Fibroblast of villous mesenchyme (primary cell): Measurements from ENCODE around the gene SMYD2. TPM values are rescaled to one million over a fixed set of nuclear protein-coding genes. Genes with fewer than 3 reads are reported as not detected.

Experiments
- DNase-seq: peaks from one replicate; pipeline ENCODE4 v3.0.0-alpha.2; 2010; ENCODE audit warnings: low read depth
- H3K4me3 ChIP-seq: 2 replicates; pipeline ENCODE4 v1.5.1; 2011; ENCODE audit warnings: low read depth, mild to moderate bottlenecking, low read length
- total RNA-seq: library from RNA; depleted of rRNA; stranded (reverse); fragments of >200 nt; gene quantifications from 2 replicates; pipeline ENCODE4 v1.2.3, GENCODE V29; 2012
- TF ChIP-seq, protein P1 (sequence below): IDR thresholded peaks from 2 replicates; pipeline ENCODE4 v1.5.1; 2012; ENCODE audit warnings: low read depth, mild to moderate bottlenecking, low read length; ENCODE audit not compliant: insufficient read depth

Gene SMYD2
- total RNA-seq, 1 donor = 48.8 TPM

DNA sequence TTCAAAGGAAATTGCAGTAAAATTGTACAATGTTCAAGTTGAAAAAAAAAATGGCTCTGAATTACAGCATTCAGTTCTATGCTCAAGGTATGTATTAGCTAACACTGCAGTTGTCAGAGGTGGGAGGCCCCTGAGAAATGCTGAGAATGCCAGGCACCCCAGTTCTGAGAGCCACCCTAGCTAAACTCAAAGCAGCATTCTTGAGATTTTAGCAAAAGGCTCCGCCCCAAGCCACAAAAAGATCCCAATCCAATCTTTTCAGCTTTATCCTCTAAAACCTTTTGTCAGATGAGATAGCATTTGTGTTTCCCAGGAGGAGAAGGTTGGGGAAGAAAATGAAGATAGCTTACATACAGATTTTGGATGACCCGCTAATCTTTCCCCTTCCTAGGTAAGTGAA lies 68.8 kb downstream of the SMYD2 start:
- H3K4me3 ChIP-seq = no peak overlapping the region
- no peak for DNase-seq
- TF ChIP-seq, protein P1, sequence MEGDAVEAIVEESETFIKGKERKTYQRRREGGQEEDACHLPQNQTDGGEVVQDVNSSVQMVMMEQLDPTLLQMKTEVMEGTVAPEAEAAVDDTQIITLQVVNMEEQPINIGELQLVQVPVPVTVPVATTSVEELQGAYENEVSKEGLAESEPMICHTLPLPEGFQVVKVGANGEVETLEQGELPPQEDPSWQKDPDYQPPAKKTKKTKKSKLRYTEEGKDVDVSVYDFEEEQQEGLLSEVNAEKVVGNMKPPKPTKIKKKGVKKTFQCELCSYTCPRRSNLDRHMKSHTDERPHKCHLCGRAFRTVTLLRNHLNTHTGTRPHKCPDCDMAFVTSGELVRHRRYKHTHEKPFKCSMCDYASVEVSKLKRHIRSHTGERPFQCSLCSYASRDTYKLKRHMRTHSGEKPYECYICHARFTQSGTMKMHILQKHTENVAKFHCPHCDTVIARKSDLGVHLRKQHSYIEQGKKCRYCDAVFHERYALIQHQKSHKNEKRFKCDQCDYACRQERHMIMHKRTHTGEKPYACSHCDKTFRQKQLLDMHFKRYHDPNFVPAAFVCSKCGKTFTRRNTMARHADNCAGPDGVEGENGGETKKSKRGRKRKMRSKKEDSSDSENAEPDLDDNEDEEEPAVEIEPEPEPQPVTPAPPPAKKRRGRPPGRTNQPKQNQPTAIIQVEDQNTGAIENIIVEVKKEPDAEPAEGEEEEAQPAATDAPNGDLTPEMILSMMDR = no peak

DNA sequence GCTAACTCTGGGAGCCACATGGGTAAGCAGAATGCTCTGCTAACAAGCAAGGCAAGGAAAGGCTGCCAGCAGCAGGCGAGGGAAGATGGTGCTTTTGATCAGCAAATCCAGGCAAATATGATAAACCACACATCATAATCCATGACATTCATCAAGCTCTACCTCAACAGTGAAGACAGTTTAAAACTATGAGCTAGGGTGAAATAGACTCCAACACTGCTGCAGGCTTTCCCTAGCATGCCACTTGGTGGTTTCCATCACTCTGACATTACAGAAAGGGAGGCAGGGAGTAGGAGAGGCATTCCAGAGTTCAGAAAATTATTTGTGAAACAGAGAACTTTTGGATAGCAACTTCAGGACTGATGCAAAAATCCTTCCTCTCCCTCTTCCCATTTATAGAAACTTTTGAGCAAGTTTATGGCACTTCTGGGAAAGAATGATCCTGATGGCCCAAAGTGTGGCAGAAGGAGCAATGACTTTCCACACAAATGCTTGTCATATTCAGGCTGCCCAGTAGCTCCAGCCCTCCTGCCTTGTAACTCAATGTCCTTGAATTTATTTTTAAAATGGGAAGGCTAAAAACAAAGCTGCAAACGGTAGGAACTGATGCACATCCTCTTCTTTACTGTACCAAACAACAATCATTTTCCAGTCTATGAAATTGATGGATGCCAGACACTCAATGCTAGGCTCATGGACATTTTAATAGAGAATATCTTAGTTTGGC lies 70.8 kb downstream of the SMYD2 start:
- H3K4me3 ChIP-seq = no peak overlapping the region
- TF ChIP-seq, protein P1 = no peak
- no peak for DNase-seq

DNA sequence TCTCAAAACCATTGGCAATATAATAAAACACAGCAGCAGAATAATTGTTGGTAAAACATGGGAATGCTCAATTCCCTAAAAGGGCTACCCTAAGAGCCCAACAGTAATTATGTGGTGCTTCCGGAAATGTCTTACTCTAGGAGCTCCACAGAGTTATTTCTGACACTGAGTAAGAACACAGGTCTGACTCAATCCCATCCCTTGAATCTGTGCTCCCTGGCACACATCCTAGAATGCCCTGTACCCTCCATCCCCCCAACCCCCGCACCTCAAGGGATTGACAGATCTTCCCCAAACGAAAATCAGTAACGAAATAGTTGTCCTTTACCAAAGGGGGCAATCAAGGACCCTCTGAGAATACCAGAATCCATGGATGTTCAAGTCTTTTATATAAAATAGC lies 71.9 kb downstream of the SMYD2 start:
- TF ChIP-seq, protein P1 = no peak
- H3K4me3 ChIP-seq = no peak overlapping the region
- DNase-seq = no peak

DNA sequence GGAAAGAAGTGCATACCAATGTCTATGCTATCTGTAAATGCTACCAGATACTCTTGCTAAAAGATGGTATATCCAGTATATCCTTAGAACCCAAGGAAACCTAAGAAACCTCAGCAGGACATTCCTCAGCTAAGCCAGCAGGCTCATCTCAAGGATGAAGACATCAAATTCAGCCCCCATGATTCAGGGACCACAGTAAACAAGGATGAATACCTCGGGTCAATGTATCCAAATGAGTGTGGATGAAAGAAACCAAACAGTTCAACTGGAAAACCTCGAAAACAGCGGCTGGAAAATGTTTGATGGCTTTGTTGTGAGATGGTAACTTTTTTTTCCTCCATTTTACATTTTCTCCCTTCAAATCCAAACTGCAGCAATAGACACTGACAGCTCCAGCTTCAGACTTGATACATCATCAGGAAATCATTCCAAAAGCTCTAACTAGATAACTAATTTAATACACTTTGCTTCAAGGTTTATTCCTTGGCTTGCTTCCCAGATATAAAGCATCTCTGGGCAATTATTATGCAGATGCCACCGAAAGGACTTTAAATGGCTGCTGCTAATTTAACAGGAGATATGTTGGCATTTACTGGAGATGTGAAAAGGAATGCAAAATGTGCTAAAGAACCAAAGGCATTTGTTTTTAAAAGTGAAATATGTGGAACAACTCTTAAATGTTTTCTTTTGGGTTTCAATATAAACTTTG lies 73.6 kb downstream of the SMYD2 start:
- no peak overlapping the region for H3K4me3 ChIP-seq
- peak; percentile 47 for DNase-seq
- TF ChIP-seq, protein P1 = no peak

DNA sequence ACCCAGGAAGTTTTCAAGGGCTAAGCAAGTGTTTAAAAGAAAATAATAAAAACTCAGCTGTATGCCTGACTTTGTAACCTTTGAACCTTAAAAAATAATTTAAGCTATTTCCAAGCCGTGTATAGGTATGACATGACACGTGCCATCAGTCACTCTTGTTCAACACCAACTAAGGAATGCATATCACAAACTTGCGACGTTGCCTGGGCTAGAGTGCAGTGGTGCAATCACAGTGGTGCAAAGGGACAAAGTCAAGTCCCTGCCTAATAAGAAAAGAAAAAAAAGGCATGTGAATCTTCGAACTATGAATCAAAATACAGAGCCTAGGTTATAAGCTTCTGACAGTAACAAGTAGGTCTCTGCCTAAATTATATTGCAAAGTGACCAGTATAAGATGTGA lies 79.2 kb downstream of the SMYD2 start:
- DNase-seq = no peak
- TF ChIP-seq, protein P1 = no peak
- no peak overlapping the region for H3K4me3 ChIP-seq

DNA sequence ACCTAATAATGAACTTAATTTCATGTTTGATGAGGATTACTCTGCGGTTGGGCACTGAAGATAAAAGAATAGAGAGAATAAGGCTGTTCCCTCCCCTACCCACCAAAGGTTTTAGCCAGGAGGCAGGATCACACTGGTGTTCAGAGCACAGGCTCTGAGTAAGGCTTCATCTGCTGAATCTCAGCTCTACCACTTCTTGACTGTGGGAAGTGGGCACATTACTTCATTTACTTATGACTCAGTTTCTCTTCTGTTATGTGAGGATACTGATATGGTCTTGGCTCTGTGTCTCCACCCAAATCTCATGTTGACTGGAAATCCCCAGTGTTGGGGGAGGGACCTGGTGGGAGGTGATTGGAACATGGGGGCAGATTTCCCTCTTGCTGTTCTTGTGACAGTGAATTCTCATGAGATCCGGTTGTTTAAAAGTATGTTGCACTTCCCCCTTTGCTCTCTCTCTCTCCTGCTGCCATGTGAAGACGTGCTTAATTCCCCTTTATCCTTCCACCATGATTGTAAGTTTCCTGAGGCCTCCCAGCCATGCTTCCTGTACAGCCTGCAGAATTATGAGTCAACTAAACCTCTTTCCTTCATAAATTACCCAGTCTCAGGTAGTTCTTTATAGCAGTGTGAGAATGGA lies 79.7 kb downstream of the SMYD2 start:
- TF ChIP-seq, protein P1 = no peak

More for the DNA sequence above, 79.7 kb downstream of the SMYD2 start:
- no peak overlapping the region for H3K4me3 ChIP-seq
- DNase-seq = no peak
